DOHH2 (cell line): Measurements from ENCODE around the gene HACL1.

Source experiments
- EZH2phosphoT487 ChIP-seq: fragments of 200-600 bp; sonication (generic); IDR thresholded peaks from 2 replicates; pipeline ENCODE4 v1.6.1; 2017; ENCODE audit warnings: borderline replicate concordance, mild to moderate bottlenecking, antibody characterized with exemption, low read length, moderate library complexity, mixed read lengths
- TF ChIP-seq, protein P1 (sequence below): fragments of 200-600 bp; sonication (generic); IDR thresholded peaks from one replicate; pipeline ENCODE4 v1.5.1; 2014; ENCODE audit warnings: antibody characterized with exemption, mild to moderate bottlenecking, low read depth, low read length; ENCODE audit not compliant: poor library complexity, severe bottlenecking

DNA sequence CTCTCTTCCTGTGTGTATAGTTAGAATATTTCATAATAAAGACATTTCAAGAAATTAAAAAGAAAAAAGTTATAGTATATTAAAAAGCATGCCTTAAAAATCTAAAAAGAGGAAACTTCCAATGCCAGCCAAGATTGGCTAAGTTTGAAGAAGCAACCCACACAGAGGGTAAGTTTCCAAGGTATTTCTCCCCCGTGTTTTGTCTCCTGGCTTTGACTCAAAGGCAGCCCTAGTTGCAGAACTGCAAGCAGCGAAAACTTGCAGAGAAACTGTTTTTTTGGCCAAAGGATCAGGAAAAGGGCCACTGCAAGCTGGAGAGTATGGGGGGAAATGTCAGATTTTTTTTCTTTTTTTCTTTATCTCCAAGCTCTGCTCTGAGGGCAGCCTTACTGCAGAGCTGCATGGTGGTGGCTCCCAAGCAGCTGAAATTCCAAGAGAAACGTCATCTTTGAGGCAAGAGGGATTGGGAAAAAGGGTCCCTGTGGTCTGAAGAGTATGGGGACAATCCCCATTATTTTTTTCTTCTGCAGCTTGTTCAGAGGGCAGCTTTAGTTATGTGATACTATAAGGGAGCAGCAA, 23.0 kb downstream of the HACL1 start:
- TF ChIP-seq, protein P1, sequence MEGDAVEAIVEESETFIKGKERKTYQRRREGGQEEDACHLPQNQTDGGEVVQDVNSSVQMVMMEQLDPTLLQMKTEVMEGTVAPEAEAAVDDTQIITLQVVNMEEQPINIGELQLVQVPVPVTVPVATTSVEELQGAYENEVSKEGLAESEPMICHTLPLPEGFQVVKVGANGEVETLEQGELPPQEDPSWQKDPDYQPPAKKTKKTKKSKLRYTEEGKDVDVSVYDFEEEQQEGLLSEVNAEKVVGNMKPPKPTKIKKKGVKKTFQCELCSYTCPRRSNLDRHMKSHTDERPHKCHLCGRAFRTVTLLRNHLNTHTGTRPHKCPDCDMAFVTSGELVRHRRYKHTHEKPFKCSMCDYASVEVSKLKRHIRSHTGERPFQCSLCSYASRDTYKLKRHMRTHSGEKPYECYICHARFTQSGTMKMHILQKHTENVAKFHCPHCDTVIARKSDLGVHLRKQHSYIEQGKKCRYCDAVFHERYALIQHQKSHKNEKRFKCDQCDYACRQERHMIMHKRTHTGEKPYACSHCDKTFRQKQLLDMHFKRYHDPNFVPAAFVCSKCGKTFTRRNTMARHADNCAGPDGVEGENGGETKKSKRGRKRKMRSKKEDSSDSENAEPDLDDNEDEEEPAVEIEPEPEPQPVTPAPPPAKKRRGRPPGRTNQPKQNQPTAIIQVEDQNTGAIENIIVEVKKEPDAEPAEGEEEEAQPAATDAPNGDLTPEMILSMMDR: no peak
- no peak for TF ChIP-seq EZH2phosphoT487
